Activated naive CD4-positive, alpha-beta T cell treated with anti-CD3 and anti-CD28 coated beads, Interleukin-2, amount 50 U/mL, for 72 hours (primary cell): ENCODE measurements around the gene HDAC7. TPM values are rescaled to one million over a fixed set of nuclear protein-coding genes. Genes with fewer than 3 reads are reported as not detected.

Experiments used
- ATAC-seq, 2 donors: fragments of 150-1000 bp; cut with Tn5 transposase; 2 replicates each; pipeline ENCODE4 v1.10.0; 2021; ENCODE audit warnings: mild to moderate bottlenecking in 2 of 2, moderate library complexity in 2 of 2
- DNase-seq, 2 donors: peaks; one replicate each; pipeline ENCODE4 v3.0.0; 2021 to 2022; ENCODE audit warnings: low spot score in 2 of 2
- H3K27ac Mint-ChIP-seq, 2 donors: one replicate each; pipeline ENCODE4 v1.8.0; 2022; ENCODE audit warnings: mild to moderate bottlenecking in 2 of 2, mixed read lengths in 2 of 2
- H3K36me3 Mint-ChIP-seq, 2 donors: one replicate each; pipeline ENCODE4 v1.8.0; 2022; ENCODE audit warnings: mixed read lengths in 2 of 2
- H3K9me3 Mint-ChIP-seq, 2 donors: one replicate each; pipeline ENCODE4 v1.8.0; 2022; ENCODE audit warnings: mixed read lengths in 2 of 2
- total RNA-seq, 2 donors: library from RNA; stranded (reverse); gene quantifications; one replicate each; pipeline ENCODE4 v1.2.3, GENCODE V29; 2022

HDAC7 gene
- total RNA-seq, 2 donors from 2014 or later, result 285 to 334 TPM

GRCh38 chr12:47838286-47838931, 18.7 kb upstream of the HDAC7 start:
- Mint-ChIP-seq H3K9me3 (no peaks in the 10 kb centered on the region), H3K27ac (peak overlapping the region; percentile 31 to 71), H3K36me3 (peaks cover 0 to 8% of the 10 kb centered on the region in 2 donors)
- peak; percentile 15 to 16 for ATAC-seq
- DNase-seq, result no peak

DNA sequence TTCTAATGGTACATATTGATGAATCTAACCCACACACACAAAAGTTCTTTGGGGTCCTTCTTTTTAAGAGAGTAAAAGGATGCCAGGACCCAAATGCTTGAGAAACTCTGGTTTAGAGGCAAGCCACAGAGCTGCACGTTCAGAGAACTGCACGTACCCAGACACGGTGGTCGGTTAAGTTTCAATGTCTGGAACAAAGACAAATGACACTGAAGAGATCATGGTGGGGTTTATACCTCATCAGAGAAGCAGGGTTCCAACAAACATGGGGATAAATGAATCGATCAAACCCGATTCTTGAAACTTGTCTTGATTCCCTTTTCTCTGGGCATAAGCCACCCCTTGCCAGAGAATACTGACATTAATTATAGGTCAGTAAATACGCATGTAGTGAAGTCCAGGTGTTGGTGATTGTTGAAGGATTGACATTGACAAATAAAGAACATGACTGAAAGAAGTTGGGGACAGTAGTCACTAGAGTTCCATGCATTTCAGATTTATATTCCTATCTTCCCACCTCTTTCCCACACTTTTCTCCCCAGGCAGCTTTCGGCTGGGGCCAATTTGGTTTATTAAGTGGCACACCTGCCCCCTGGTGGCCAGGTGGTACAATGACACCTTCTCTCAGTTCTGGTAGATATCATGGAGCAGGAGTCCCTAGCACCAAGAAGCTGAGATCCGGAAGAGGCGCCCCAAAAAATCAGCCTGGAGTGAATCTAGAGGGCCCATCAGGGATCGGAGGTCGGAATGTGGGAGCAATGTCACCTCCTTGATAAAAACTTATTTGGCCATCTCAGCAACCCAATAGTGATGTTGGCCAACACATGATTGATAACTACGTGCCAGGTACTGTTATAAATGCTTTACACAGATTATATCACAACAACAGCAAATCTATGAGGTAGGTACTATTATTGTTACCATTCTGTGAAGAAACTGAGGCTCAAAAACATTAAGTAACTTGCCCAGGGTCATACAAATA, 17.8 kb upstream of the HDAC7 start:
- DNase-seq (peak; percentile 65 to 73), ATAC-seq (no peak)
- H3K36me3 Mint-ChIP-seq, result no peaks in the 10 kb centered on the region
- no peaks in the 10 kb centered on the region for H3K9me3 Mint-ChIP-seq
- H3K27ac Mint-ChIP-seq, result peak overlapping the region; percentile 13 to 71

DNA sequence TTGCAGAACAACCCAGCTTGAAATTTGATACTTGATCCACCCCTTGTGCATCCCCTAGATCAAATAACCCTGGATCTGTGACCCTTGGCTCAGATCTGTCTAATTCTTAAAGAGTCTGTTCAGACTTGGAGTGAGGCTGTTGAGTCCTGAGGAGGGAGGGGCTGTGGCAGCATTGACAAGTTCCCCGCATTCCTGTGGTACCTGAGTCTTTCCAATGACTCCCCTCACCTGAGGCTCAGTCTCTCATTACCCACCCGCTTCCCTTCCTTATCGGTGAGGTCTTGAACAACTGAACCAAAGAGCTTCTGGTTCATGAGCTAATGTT, 16.1 kb upstream of the HDAC7 start:
- ATAC-seq, result no peak
- DNase-seq, result no peak
- no peaks in the 10 kb centered on the region for H3K9me3 Mint-ChIP-seq
- peaks cover 0 to under 1% of the 10 kb centered on the region in 2 donors for H3K36me3 Mint-ChIP-seq
- H3K27ac Mint-ChIP-seq, result peak overlapping the region; percentile 43 to 58

- H3K9me3 Mint-ChIP-seq, result no peaks in the 10 kb centered on the region
- H3K27ac Mint-ChIP-seq, result peak overlapping the region in 1 of 2 donors; percentile 43
- no peak for DNase-seq
- H3K36me3 Mint-ChIP-seq, result peaks cover 0 to 6% of the 10 kb centered on the region in 2 donors
- ATAC-seq, result no peak
Observed at GRCh38 chr12:47835006-47835830, 15.5 kb upstream of the HDAC7 start.

DNA sequence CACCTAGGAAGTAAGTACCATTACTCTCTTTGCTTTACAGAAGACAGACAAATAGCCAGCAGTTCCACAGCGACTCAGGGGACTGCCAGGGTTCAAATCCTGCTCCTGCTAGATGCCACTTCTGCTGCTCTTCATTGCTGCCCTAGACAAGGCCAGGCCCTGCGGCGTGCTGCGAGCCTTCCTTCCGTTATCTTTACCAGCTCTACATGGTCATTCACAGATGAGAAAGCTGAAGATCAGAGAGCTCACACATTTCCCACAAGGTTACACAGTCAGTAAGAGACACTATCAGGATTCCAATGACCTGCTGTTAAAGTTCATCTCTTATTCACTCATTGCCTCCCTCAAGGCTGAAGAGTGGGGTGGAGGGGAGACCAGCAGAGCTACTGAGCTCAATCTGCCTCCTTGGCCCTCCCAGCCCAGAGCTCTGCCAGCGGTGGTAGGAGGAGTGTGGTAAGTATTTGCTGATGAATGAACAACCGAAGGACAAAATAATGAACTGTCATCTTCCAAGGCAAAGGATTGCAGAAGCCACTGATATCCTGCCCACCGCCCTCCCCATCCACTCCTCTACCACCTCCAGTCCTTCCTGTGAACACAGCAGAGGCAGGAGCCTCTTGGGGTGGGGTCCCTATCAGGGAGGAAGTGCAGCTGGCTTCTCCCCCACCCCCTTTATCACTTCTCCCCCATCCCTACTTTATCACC, 14.6 kb upstream of the HDAC7 start:
- H3K36me3 Mint-ChIP-seq, result peaks cover 0 to 7% of the 10 kb centered on the region in 2 donors
- ATAC-seq (peak in 1 of 2 donors; percentile 10), DNase-seq (no peak)
- H3K9me3 Mint-ChIP-seq, result no peaks in the 10 kb centered on the region
- peak overlapping the region; percentile 90 to 93 for H3K27ac Mint-ChIP-seq

- Mint-ChIP-seq H3K36me3 (peaks cover 0 to 7% of the 10 kb centered on the region in 2 donors), H3K9me3 (no peaks in the 10 kb centered on the region), H3K27ac (peak overlapping the region; percentile 90 to 93)
- ATAC-seq (no peak), DNase-seq (no peak)
Observed at GRCh38 chr12:47833591-47834012, 13.9 kb upstream of the HDAC7 start.

DNA sequence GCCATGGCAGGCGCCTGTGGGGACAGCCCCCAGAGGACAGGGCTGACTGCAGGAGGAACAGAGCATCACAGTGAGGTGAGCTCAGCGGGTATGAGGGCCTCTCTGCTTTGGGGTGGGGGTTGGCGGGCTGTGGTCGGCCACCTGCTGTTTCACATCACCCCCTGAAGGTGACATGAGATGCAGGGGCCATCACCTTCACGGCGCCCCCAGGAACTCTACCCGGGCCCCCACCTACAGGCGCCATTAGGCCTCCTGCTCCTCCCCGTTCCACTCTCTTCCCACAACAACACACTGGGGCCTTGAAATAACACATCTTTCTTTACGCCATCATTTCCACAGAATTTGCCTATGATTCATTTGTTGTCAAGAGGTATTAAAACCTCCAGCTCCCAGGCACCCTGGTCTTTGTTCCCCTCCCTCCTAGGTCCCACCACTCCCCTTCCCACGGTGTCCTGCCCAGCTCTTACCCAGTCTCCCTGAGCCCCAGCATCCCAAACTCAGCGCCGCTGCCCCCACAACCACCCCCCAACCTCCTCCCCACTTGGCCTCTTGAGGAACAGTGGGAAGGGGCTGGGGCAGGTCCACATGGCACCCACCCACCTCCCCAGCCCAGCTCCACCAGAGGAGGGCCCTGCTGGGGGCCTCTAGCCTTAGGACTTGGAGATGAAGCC, 12.7 kb upstream of the HDAC7 start:
- Mint-ChIP-seq H3K9me3 (no peaks in the 10 kb centered on the region), H3K27ac (peak overlapping the region; percentile 93 to 98), H3K36me3 (peaks cover 0 to 7% of the 10 kb centered on the region in 2 donors)
- ATAC-seq, result peak; percentile 76 to 83
- DNase-seq, result peak; percentile 70 to 87

GRCh38 chr12:47829584-47829983, 9.9 kb upstream of the HDAC7 start:
- Mint-ChIP-seq H3K9me3 (no peaks in the 10 kb centered on the region), H3K36me3 (peaks cover 0 to 7% of the 10 kb centered on the region in 2 donors), H3K27ac (peak overlapping the region; percentile 82 to 83)
- no peak for ATAC-seq
- no peak for DNase-seq

- DNase-seq (no peak), ATAC-seq (no peak)
- H3K9me3 Mint-ChIP-seq, result no peaks in the 10 kb centered on the region
- peak overlapping the region; percentile 82 to 83 for H3K27ac Mint-ChIP-seq
- peaks cover 0 to 9% of the 10 kb centered on the region in 2 donors for H3K36me3 Mint-ChIP-seq
Observed at GRCh38 chr12:47828976-47829482, 9.3 kb upstream of the HDAC7 start.

DNA sequence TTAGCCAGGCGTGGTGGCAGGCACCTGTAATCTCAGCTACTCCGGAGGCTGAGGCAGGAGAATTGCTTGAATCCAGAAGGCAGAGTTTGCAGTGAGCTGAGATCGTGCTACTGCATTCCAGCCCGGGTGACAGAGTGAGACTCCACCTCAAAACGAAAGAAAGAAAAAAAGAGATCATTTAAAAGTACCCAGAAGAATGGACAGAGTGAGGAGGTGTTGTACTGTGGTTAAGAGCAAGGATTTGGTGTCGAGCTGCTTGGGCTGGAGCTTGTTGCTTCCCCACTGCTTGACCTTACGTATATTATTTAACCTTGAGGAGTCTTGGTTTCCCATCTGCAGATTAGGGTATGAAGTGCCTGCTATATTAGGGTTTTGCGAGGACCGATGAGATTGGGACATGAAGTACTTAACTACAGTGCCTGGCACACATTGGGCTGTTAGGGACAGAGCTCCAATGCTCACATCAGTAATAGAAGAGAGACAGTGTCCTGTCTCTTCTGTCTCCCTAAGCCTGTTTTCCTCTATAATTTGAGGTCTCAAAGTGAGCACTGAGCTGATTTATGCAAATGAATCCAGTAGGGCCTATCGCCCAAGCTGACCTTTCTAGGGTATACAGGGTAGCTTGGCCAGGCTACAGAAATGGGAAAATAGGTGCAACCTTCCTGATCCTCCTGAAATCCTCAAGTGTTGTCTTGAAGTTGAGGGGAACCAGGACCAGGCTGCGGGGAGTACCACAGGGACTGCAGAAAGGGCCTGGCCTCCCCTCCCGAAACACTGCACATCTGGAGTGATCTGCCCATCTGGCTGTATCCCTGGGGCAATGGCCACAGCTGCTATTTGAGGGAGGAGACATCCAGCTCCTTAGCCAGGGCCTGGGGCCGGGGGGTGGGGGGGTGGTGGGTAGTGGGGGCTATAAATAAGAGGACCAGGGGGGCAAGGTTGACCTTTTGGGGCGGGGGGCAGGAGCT, 8.6 kb upstream of the HDAC7 start:
- ATAC-seq, result no peak
- Mint-ChIP-seq H3K27ac (peak overlapping the region; percentile 82 to 83), H3K9me3 (no peaks in the 10 kb centered on the region), H3K36me3 (peaks cover 0 to 15% of the 10 kb centered on the region in 2 donors)
- DNase-seq, result no peak

GRCh38 chr12:47825173-47825639, 5.5 kb upstream of the HDAC7 start:
- no peak for DNase-seq
- ATAC-seq, result no peak
- no peaks in the 10 kb centered on the region for H3K9me3 Mint-ChIP-seq
- peak overlapping the region; percentile 87 to 91 for H3K27ac Mint-ChIP-seq
- peaks cover 3 to 14% of the 10 kb centered on the region in 2 donors for H3K36me3 Mint-ChIP-seq

DNA sequence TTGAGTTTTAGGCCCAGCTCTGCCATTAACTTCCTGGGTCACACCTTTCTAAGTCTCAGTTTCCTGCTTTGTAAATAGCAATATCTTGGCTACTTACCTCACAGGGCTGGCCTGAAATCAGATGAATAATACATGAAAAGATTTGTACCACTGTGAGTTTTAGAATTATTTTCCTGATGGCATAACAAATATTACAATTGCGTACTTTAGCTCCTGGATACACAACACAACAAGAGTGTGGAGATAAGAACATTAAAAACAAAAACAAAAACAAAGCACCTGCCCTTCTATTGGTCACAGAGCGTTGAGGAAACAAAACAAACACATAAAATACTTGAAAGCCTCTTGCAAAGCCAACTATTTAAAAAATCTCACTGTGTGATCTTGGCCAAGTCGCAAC, 4.9 kb upstream of the HDAC7 start:
- Mint-ChIP-seq H3K36me3 (peaks cover 5 to 13% of the 10 kb centered on the region in 2 donors), H3K27ac (peak overlapping the region; percentile 87 to 91), H3K9me3 (no peaks in the 10 kb centered on the region)
- DNase-seq, result no peak
- no peak for ATAC-seq

DNA sequence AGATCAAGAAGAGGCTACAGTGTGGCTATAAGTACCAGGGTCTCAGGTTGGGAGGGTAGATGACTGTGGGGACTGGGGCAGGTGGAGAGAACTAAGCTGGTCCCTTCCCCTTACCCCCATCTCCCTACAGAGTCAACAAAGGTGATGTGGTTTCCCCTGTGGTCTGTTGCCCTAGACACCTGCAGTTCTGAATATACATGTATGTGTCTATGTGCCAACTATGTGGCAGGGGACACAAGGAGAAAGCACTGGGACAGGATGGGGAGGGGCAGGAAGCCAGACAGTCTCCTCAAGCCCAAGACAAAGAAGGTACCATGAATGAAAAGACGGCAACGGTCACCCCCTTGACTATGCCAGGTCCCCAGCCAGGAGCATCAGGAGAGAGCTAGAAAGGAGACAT, 4.5 kb upstream of the HDAC7 start:
- H3K36me3 Mint-ChIP-seq, result peaks cover 5 to 13% of the 10 kb centered on the region in 2 donors
- no peak for DNase-seq
- H3K27ac Mint-ChIP-seq, result peak overlapping the region; percentile 87 to 91
- no peaks in the 10 kb centered on the region for H3K9me3 Mint-ChIP-seq
- peak; percentile 28 to 30 for ATAC-seq

DNA sequence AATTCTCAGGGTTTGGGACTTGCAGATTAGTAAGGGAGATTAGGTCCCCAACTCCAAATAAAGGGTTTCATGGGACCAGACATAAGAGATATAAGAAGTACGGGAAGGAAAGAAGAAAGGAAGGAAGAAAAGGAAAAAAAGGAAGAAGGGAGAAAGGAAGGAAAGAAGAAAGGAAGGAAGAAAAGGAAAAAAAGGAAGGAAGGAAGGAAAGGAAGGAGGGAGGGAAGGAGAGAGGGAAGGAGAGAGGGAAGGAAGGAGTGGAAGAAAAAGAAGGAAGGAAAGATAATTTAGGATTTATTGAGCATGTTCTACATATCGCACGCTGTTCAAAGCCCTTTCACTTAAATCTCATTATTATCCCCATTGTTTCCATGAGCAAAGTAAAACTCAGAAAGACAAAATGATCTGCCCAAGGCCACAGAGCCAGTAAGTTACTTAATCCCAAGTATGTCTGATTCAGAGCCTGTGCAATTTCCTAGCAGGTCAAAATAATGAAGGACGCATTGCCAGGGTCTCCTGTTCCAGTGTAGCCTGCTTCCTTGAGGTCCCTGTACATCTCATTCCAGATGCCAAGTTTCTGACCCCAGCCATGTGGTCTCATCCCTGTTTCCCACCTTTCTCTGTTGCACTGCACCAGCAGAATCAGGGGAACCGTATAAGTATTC, 3.9 kb upstream of the HDAC7 start:
- ATAC-seq (no peak), DNase-seq (no peak)
- H3K36me3 Mint-ChIP-seq, result peaks cover 7 to 17% of the 10 kb centered on the region in 2 donors
- no peaks in the 10 kb centered on the region for H3K9me3 Mint-ChIP-seq
- peak overlapping the region; percentile 87 to 91 for H3K27ac Mint-ChIP-seq
